Measurements from ENCODE around the gene MEX3D.

DNA sequence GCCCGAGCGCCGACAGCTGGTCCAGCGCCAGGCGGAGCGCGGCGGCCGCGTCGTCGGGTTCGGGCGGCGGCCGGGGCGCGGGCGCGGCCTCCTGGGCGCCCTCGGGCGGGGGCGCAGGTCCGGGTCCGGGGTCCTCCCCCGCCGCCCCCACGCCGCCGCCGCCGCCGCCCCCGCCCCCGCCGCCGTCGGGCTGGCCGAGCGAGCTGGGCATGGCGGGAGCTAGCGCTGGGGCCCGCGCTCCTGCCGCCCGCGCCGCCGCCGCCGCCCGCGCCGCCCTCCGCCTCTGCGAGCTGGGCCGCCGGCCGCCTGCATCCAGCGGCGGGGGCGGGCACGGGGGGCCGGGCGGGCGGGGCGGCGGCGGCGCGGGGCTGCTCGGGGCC lies 287 bp downstream of the MEX3D start:
- TF ChIP-seq POLR2AphosphoS5 (IDR thresholded peaks at IDR 0.05; ENCODE audit: borderline replicate concordance, low read depth, low read length) = no peak
- TF ChIP-seq EZH2 (IDR thresholded peaks at IDR 0.05) = no peak
- no peak for TF ChIP-seq FOXP2 (optimal IDR thresholded peaks at IDR 0.05; ENCODE audit: control extremely low read depth, extremely low read length, insufficient read depth)
